ENCODE data around the gene CACHD1.

DNA sequence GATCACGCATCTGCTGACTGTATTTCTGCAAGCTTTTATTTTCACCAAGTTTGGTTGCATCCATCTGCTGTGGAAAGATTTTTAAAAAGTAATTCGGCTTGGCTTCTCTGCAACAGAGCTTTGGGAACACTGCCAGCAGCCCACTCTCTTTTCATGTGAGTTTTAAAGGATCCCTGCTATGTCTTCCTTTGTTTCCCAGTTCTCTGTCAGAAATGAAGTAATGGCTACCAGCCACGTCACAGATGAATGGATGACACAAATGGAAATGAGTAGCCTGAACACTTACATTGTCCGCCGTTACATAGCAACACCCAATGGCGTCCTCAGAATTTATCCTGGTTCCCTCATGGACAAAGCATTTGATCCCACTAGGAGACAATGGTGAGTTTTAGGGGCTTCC, 194.4 kb downstream of the CACHD1 start:
- TF ChIP-seq EZH2phosphoT487 (IDR thresholded peaks at IDR 0.05; ENCODE audit: borderline replicate concordance, low read depth, low read length) = no peak
- TF ChIP-seq, protein P1, sequence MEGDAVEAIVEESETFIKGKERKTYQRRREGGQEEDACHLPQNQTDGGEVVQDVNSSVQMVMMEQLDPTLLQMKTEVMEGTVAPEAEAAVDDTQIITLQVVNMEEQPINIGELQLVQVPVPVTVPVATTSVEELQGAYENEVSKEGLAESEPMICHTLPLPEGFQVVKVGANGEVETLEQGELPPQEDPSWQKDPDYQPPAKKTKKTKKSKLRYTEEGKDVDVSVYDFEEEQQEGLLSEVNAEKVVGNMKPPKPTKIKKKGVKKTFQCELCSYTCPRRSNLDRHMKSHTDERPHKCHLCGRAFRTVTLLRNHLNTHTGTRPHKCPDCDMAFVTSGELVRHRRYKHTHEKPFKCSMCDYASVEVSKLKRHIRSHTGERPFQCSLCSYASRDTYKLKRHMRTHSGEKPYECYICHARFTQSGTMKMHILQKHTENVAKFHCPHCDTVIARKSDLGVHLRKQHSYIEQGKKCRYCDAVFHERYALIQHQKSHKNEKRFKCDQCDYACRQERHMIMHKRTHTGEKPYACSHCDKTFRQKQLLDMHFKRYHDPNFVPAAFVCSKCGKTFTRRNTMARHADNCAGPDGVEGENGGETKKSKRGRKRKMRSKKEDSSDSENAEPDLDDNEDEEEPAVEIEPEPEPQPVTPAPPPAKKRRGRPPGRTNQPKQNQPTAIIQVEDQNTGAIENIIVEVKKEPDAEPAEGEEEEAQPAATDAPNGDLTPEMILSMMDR (conservative IDR thresholded peaks at IDR 0.05; ENCODE audit: low read length) = no peak
